ENCODE measurements around the gene CPSF3. TPM values are rescaled to one million over a fixed set of nuclear protein-coding genes. Genes with fewer than 3 reads are reported as not detected.
"Not testable (repeated sequence)": the region's sequence is repeated elsewhere in the genome, so short reads cannot be mapped to it uniquely, and the experiment has no call there.

Gene CPSF3
- polyA plus RNA-seq, 1 donor = 66.3 TPM

- DNase-seq = peak; percentile 24
Observed at GRCh38 chr2:9392898-9393765, 30.3 kb upstream of the CPSF3 start.

- no peak for DNase-seq
Observed at GRCh38 chr2:9394816-9395215, 28.6 kb upstream of the CPSF3 start.

GRCh38 chr2:9397201-9397600 is 26.3 kb upstream of the CPSF3 start:
- no peak for DNase-seq

GRCh38 chr2:9398251-9398650 is 25.2 kb upstream of the CPSF3 start:
- DNase-seq = not testable (repeated sequence)

- peak; percentile 50 for DNase-seq
Observed at GRCh38 chr2:9398881-9399780, 24.3 kb upstream of the CPSF3 start.

- DNase-seq = no peak
Observed at GRCh38 chr2:9400268-9401058, 23.0 kb upstream of the CPSF3 start.

GRCh38 chr2:9401059-9401547 is 22.4 kb upstream of the CPSF3 start:
- no peak for DNase-seq

- DNase-seq = no peak
Observed at GRCh38 chr2:9401646-9402371, 21.6 kb upstream of the CPSF3 start.

GRCh38 chr2:9403924-9404323 is 19.5 kb upstream of the CPSF3 start:
- DNase-seq = no peak

- DNase-seq = no peak
Observed at GRCh38 chr2:9404451-9404850, 19.0 kb upstream of the CPSF3 start.

- DNase-seq = no peak
Observed at GRCh38 chr2:9405636-9406035, 17.8 kb upstream of the CPSF3 start.

- no peak for DNase-seq
Observed at GRCh38 chr2:9406529-9407362, 16.7 kb upstream of the CPSF3 start.

- no peak for DNase-seq
Observed at GRCh38 chr2:9407363-9407811, 16.1 kb upstream of the CPSF3 start.

- DNase-seq = no peak
Observed at GRCh38 chr2:9408641-9409151, 14.8 kb upstream of the CPSF3 start.

GRCh38 chr2:9410108-9410507 is 13.3 kb upstream of the CPSF3 start:
- no peak for DNase-seq

GRCh38 chr2:9412781-9413180 is 10.7 kb upstream of the CPSF3 start:
- no peak for DNase-seq

- no peak for DNase-seq
Observed at GRCh38 chr2:9415516-9416169, 7.8 kb upstream of the CPSF3 start.

GRCh38 chr2:9416267-9416961 is 7.0 kb upstream of the CPSF3 start:
- DNase-seq = no peak

- no peak for DNase-seq
Observed at GRCh38 chr2:9416962-9417316, 6.5 kb upstream of the CPSF3 start.
